Measurements from ENCODE around the gene RAE1. TPM values are rescaled to one million over a fixed set of nuclear protein-coding genes. Genes with fewer than 3 reads are reported as not detected.

RAE1 gene
- total RNA-seq, 8 experiments from 2014 or later = 27.6 to 49.5 (median 32.8) TPM

DNA sequence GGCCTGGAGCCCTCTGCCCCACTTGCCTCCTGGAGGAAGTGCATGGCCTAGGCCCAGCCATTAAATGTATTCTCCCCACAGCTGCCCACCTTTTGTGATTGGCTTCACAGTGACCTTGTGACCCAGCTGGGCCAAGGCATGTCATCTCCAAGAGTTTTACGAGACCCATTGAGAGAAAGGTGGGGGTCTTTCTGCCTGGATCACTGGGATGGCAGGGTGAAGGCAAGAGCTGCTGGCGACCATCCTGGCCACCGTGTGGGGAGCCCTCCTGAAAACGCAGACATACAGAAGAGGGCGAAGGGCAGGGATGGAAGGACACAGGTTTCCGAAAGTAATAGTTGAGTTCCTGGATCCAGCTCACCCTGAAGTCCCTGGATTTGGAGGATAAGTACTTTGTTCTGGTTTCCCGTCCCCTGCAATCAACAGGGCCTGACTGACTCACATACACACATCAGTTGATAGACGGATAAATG, 33.7 kb upstream of the RAE1 start:
- H3K27ac ChIP-seq = no peak overlapping the region
- H3K4me3 ChIP-seq = no peak overlapping the region
- 60 to 100% (median 88%) methylated on average over 1 to 6 of the region's 8 CpGs; no CpG with 5 or more reads in 3 of the 10 experiments for WGBS, 10 experiments
- ATAC-seq (replicated peaks in 6 of 8) = no peak
- in situ Hi-C loops (cut with MboI; ENCODE audit: low pct_unique_long_range_greater_than_20kb in 2 of 9, low sequenced_read_pairs in 9 of 9, unreplicated experiment in 9 of 9) = no loop called here
- no peaks in the 10 kb centered on the region for H3K4me1 ChIP-seq (replicated peaks in 1 of 2)

DNA sequence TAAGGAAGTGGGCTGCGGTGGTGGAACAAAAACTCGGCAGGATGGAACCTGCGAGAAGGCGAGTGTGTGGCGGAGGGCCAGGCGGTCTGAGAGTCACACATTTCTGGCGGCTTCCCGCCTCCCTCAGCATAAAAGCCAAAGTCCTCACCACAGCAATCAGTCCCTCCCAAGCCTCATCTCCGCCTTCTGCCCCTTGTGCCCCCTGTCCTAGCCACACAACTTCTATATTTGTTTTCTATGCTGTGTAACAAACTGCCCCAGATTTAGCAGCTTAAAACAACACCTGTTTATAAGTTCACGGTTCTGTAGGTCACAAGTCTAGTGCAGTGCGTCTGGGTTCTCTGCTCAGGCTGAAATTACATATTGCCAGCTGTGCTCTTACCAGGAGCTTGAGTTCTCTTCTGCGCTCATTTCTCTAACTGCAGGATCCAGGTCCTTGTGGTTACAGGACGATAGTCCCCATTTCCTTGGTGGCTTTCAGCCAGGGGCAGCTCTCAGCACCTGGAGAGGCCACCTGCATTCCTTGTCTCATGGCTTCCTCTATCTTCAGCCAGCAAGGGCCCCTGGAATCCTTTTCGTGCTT, 33.2 kb upstream of the RAE1 start:
- in situ Hi-C loops (cut with MboI; ENCODE audit: low pct_unique_long_range_greater_than_20kb in 2 of 9, low sequenced_read_pairs in 9 of 9, unreplicated experiment in 9 of 9) = no loop called here
- Histone ChIP-seq H3K4me1 (replicated peaks in 1 of 2) (peaks cover 2 to 4% of the 10 kb centered on the region in 2 donors), H3K27ac (no peak overlapping the region), H3K4me3 (no peak overlapping the region)
- 20 to 96% (median 75%) methylated on average over 1 to 10 of the region's 14 CpGs; no CpG with 5 or more reads in 1 of the 10 experiments for WGBS, 10 experiments
- ATAC-seq (replicated peaks in 6 of 8) = no peak

DNA sequence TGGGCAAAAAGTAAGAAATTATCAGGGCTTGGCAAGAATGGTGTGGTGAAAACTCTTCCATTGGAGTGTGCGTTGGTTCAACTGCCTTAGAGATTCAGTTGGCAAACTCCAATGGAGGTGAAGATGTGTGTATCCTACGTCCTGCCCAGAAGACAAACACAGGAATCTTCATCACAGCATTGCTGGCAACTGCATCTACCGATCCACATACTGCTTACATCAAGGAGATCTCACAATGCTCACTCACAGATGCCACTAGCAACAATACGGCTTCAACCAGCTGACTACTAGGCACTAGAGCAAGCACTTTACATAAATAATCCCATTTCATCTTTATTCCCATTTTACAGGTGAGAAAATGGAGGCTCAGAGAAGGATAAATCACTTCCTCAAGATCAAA, 31.5 kb upstream of the RAE1 start:
- Histone ChIP-seq H3K27ac (no peak overlapping the region), H3K4me1 (replicated peaks in 1 of 2) (peaks cover 9 to 11% of the 10 kb centered on the region in 2 donors), H3K4me3 (no peak overlapping the region)
- no peak for ATAC-seq (replicated peaks in 6 of 8)
- WGBS, 10 experiments = 60 to 92% (median 80%) methylated on average over 1 to 4 of the region's 4 CpGs; no CpG with 5 or more reads in 3 of the 10 experiments
- in situ Hi-C loops (cut with MboI; ENCODE audit: low pct_unique_long_range_greater_than_20kb in 2 of 9, low sequenced_read_pairs in 9 of 9, unreplicated experiment in 9 of 9) = no loop called here

DNA sequence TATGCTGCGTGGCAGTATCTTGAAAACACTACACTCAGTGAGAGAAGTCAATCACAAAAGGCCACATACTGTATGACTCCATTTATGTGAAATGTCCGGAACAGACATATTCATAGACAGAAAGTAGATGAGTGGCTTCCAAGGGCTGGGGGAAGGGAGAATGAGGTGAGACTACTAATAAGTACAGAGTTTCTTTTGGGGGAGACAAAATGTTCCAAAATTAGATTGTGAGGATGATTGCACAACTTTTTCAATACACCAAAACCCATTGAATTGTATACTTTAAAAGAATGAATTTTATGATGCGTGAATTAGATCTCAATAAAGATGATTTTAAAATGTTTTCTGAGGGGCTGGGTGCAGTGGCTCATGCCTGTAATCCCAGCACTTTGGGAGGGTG, 30.7 kb upstream of the RAE1 start:
- WGBS, 10 experiments = 65 to 100% (median 90%) methylated on average over 1 to 3 of the region's 3 CpGs; no CpG with 5 or more reads in 2 of the 10 experiments
- Histone ChIP-seq H3K4me3 (no peak overlapping the region), H3K4me1 (replicated peaks in 1 of 2) (peaks cover 9 to 11% of the 10 kb centered on the region in 2 donors), H3K27ac (no peak overlapping the region)
- in situ Hi-C loops (cut with MboI; ENCODE audit: low pct_unique_long_range_greater_than_20kb in 2 of 9, low sequenced_read_pairs in 9 of 9, unreplicated experiment in 9 of 9) = no loop called here
- ATAC-seq (replicated peaks in 6 of 8) = no peak

DNA sequence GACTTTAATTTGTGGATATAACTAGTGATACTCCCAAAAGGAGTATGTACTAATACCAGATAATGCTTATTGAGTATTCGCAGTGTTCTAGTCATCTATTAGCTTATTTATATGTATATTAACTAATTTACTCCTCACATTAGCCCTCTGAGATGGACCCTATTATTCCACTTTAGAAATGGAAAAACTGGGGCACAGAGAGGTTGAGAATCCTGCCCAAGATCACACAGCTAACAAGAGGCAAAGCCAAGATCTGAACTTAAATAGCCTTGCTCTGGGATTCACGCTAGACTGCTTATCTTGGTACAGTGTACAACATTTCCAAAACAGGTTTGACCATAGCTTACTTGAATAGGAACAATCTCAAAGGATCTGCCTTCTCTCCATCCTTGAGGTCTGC, 29.9 kb upstream of the RAE1 start:
- in situ Hi-C loops (cut with MboI; ENCODE audit: low pct_unique_long_range_greater_than_20kb in 2 of 9, low sequenced_read_pairs in 9 of 9, unreplicated experiment in 9 of 9) = no loop called here
- no peak for ATAC-seq (replicated peaks in 6 of 8)
- Histone ChIP-seq H3K4me1 (replicated peaks in 1 of 2) (peaks cover 9 to 11% of the 10 kb centered on the region in 2 donors), H3K4me3 (no peak overlapping the region), H3K27ac (no peak overlapping the region)
- WGBS, 10 experiments = 17 to 100% (median 91%) methylated on average over 1 to 2 of the region's 2 CpGs

DNA sequence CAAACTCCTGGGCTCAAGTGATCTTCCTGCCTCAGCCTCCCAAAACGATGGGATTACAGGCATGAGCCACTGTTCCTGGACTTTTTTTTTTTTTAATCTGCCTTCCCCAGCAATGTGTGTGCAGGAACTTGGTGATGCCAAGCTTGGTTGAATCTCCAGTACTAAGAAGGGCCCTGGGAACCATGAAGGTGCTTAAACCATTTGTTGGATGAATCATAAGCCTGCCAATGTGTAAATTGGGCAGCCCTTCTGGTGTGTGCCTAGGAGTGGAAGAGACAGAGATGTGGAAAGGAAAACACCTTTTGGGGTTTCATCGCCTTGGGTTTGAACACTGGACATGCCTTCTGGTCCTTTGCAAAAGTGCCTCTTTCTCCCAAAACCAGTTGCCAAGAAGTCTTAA, 28.6 kb upstream of the RAE1 start:
- WGBS, 10 experiments = 0 to 100% (median 57%) methylated on average over 1 to 2 of the region's 2 CpGs; no CpG with 5 or more reads in 1 of the 10 experiments
- Histone ChIP-seq H3K4me1 (replicated peaks in 1 of 2) (peaks cover 9 to 15% of the 10 kb centered on the region in 2 donors), H3K4me3 (no peak overlapping the region), H3K27ac (no peak overlapping the region)
- no peak for ATAC-seq (replicated peaks in 6 of 8)
- in situ Hi-C loops (cut with MboI; ENCODE audit: low pct_unique_long_range_greater_than_20kb in 2 of 9, low sequenced_read_pairs in 9 of 9, unreplicated experiment in 9 of 9) = no loop called here

DNA sequence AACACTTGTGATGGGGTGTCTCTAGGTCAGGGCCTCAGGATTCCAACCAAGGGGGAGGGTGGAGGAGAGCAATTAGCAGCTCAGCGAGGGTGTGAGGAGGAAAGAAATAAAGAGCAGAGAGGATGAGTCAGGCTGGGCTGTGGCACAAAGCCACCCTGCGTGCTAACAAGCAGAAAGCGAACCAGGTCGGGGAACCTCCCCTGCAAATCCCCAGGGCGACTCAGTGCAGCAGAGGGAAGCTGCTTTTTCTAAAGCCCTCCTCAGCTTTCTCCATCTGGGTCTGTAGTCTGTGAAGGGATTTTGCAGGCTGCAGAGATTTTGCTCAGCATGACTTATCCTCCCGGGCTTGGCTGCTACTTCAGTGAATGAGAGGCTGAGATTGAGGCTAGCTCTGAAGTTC, 28.0 kb upstream of the RAE1 start:
- Histone ChIP-seq H3K4me3 (no peak overlapping the region), H3K4me1 (replicated peaks in 1 of 2) (peaks cover 9 to 15% of the 10 kb centered on the region in 2 donors), H3K27ac (peak overlapping the region in 1 of 2 donors; percentile 9)
- WGBS, 10 experiments = 0 to 20% (median 0%) methylated on average over 1 to 6 of the region's 6 CpGs; no CpG with 5 or more reads in 4 of the 10 experiments
- in situ Hi-C loops (cut with MboI; ENCODE audit: low pct_unique_long_range_greater_than_20kb in 2 of 9, low sequenced_read_pairs in 9 of 9, unreplicated experiment in 9 of 9) = no loop called here
- ATAC-seq (replicated peaks in 6 of 8) = peak; percentile 52 to 99 (median 96)

DNA sequence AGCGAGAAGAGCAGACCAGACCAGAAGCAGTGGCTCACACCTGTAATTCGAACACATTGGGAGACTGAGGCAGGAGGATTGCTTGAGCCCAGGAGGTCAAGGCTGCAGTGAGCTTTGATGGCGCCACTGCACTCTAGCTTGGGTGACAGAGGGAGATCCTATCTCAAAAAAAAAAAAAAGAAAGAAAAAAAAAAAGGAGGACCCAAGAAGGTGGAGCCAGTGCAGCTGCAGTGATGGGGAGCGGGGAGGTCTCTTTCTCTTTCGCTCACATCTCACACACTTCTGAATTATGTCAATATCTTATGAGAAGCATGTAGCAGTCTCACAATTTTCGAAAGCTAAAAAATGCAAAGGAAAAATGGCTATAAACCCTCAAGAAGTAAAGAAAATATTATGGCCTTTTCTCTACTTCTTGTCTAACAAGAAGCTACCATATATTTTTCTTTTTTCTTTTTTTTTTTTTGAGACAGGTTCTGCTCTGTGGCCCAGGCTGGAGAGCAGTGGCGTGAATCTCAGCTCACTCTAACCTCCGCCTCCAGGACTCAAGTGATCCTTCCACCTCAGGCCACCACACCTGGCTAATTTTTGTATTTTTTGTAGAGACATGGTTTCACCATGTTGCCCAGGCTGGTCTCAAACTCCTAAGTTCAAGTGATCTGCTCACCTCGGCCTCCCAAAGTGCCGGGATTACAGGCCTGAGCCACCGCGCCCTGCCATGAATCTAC, 25.3 kb upstream of the RAE1 start:
- WGBS, 10 experiments = 54 to 95% (median 88%) methylated on average over 3 to 12 of the region's 12 CpGs; no CpG with 5 or more reads in 1 of the 10 experiments
- ATAC-seq (replicated peaks in 6 of 8) = no peak
- Histone ChIP-seq H3K4me3 (no peak overlapping the region), H3K27ac (no peak overlapping the region), H3K4me1 (replicated peaks in 1 of 2) (peaks cover 9 to 15% of the 10 kb centered on the region in 2 donors)
- in situ Hi-C loops (cut with MboI; ENCODE audit: low pct_unique_long_range_greater_than_20kb in 2 of 9, low sequenced_read_pairs in 9 of 9, unreplicated experiment in 9 of 9) = loop anchor here in 5 of 9 experiments (25.0 kb wide), 2 partner anchors 238 to 763 kb away; no protein-coding TSS in a partner anchor

DNA sequence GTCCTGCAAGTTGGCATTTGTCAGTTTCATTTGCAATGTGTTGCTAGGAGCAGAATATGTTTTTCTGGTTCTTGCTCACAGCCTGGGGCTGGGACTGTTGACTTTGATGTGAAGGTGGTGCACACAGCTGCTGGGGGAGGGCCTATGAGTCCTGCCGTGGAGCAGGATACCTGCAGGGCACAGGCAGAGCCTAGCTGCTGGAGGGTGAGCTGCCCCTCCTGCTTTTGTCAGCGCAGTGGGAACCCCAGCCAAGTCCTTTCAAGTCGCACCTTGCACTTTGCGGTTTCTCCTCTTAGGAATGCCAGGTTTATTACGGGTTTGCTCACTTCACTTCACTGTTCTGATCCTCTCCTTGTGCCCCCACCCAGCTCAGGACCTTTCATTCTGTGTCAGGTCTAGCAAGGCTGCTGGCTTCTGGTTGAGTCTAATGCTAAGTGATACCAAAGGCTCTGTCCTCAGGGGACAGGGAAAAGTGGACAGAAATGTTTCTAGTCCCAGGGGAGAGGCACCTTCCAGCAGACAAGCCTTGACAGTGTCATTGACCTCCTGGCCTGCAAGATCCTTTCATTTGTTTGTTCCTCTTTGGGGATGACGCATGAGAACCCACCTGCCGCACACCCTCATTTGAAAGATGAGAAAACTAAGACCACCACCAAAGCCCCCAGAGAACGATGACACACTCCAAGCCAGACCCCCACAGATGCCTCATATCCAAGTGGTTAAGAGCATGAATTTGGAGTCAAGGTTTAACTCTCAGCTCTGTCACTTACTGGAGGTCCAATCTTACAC, 24.2 kb upstream of the RAE1 start:
- in situ Hi-C loops (cut with MboI; ENCODE audit: low pct_unique_long_range_greater_than_20kb in 2 of 9, low sequenced_read_pairs in 9 of 9, unreplicated experiment in 9 of 9) = loop anchor here in 5 of 9 experiments (25.0 kb wide), 2 partner anchors 240 to 765 kb away; no protein-coding TSS in a partner anchor
- H3K27ac ChIP-seq = no peak overlapping the region
- H3K4me1 ChIP-seq (replicated peaks in 1 of 2) = peaks cover 9 to 15% of the 10 kb centered on the region in 2 donors
- 11 to 93% (median 55%) methylated on average over 1 to 5 of the region's 8 CpGs; no CpG with 5 or more reads in 3 of the 10 experiments for WGBS, 10 experiments
- peak in 4 of 8 experiments; percentile 54 to 96 (median 82) for ATAC-seq (replicated peaks in 6 of 8)
- H3K4me3 ChIP-seq = no peak overlapping the region

DNA sequence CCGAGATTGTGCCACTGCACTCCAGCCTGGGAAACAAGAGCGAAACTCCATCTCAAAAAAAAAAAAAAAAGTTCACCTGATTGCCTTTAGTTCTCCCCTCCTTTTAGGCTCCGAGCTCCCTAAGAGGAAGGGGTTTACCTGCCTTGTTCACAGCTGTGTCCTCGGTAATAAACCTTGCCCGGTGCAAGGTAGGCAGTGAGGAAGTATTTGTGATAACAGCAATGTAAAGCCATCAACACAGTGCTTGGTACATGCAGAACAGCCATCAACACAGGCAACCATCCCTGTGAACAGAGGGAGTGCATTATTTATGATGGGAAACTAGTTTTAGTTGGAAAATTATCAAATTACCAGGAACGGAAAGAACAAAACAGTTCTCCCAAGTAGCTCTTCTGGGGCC, 23.2 kb upstream of the RAE1 start:
- H3K4me3 ChIP-seq = no peak overlapping the region
- H3K4me1 ChIP-seq (replicated peaks in 1 of 2) = peaks cover 8 to 12% of the 10 kb centered on the region in 2 donors
- WGBS, 10 experiments = 17 to 100% (median 90%) methylated on average over 1 to 6 of the region's 6 CpGs; no CpG with 5 or more reads in 1 of the 10 experiments
- no peak for ATAC-seq (replicated peaks in 6 of 8)
- in situ Hi-C loops (cut with MboI; ENCODE audit: low pct_unique_long_range_greater_than_20kb in 2 of 9, low sequenced_read_pairs in 9 of 9, unreplicated experiment in 9 of 9) = loop anchor here in 5 of 9 experiments (25.0 kb wide), 2 partner anchors 241 to 766 kb away; no protein-coding TSS in a partner anchor
- no peak overlapping the region for H3K27ac ChIP-seq

DNA sequence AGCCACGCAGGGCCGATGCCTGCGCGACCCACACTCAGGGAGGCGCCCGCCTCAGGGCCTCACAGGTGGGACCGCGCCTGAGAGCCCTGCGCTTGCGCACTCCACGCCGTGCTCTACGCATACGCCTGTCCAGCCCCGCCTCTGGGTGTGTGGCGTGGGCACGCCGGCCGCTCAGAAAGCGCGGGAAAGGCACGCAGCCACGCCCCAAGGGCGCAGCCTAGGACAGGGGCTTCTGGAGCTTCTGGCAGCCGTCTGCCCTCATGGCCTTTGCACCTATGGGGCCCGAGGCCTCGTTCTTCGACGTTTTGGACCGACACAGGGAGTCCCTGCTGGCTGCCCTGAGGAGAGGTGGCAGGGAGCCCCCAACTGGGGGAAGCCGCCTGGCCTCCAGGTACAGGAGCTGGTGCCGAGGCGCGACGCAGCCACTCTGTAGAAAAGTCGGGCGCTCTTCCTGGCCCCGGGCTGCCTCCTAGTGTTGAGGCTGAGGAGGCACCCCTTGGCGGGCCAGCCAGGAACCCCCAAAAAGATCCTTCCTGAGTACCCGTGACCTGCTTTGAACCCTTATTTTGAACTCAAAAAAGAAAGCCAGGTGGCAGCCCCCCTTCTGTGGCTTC, 21.3 kb upstream of the RAE1 start, which contains the start of gene SPO11:
SPO11 (plus strand) TSS at position 196 of the 614 bp plus-strand sequence; CDS start at position 261, 65 bp downstream.
- WGBS, 10 experiments = 0 to 100% (median 82%) methylated on average over 1 to 18 of the region's 40 CpGs; no CpG with 5 or more reads in 5 of the 10 experiments
- no peak within 1 kb of the TSS for H3K27ac ChIP-seq
- no peak within 1 kb of the TSS for H3K4me3 ChIP-seq
- ATAC-seq (replicated peaks in 6 of 8) = peak in 1 of 8 experiments; percentile 12
- in situ Hi-C loops (cut with MboI; ENCODE audit: low pct_unique_long_range_greater_than_20kb in 2 of 9, low sequenced_read_pairs in 9 of 9, unreplicated experiment in 9 of 9) = loop anchor here in 5 of 9 experiments (10.0 to 25.0 kb wide), 3 partner anchors 242 to 767 kb away; no protein-coding TSS in a partner anchor
- peaks cover 0 to 5% of the 10 kb centered on the region in 2 donors for H3K4me1 ChIP-seq (replicated peaks in 1 of 2)

DNA sequence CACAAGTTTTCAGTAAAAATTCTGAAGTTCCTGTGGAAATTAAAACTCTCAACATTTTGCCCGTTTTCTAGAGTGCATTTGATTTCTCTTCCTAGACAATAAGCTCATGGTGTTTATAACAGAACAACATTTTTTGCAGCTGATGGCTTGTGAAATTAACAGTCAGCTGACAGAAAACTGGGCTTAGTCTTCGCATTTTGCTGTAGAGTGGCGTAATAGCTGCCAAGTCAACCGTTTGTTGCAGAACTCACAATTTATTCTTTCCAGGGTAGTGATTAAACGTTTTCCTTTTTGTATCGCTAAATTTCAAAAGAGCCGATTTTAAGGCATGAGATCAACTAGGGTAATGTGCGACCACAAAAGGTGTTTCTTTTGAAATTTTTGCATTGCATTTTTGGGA, 20.1 kb upstream of the RAE1 start:
- Histone ChIP-seq H3K4me1 (replicated peaks in 1 of 2) (peaks cover 0 to 5% of the 10 kb centered on the region in 2 donors), H3K4me3 (no peak overlapping the region), H3K27ac (no peak overlapping the region)
- in situ Hi-C loops (cut with MboI; ENCODE audit: low pct_unique_long_range_greater_than_20kb in 2 of 9, low sequenced_read_pairs in 9 of 9, unreplicated experiment in 9 of 9) = loop anchor here in 5 of 9 experiments (10.0 to 25.0 kb wide), 3 partner anchors 244 to 769 kb away; no protein-coding TSS in a partner anchor
- 0 to 89% (median 72%) methylated on average over 3 to 8 of the region's 8 CpGs for WGBS, 10 experiments
- peak in 1 of 8 experiments; percentile 19 for ATAC-seq (replicated peaks in 6 of 8)

All from motor neuron (in vitro differentiated cells).